ENCODE measurements around the gene S100A8.
A peak's percentile ranks its signal among the peaks of the same experiment; 100 is the strongest.
"Not testable (repeated sequence)": the region's sequence is repeated elsewhere in the genome, so short reads cannot be mapped to it uniquely, and the experiment has no call there.

Gene S100A8

GRCh38 chr1:153390938-153391710, at the start of gene S100A8:
TSS of gene S100A8 (minus strand) at chr1:153391073. CDS start at chr1:153390535, 538 bp downstream.
- intact Hi-C loops (cut with DNase I): no loop called here
- peak in 4 of 10 donors; percentile 22 to 89 (median 46) for DNase-seq

- DNase-seq: no peak
- intact Hi-C loops (cut with DNase I): no loop called here
Measured at GRCh38 chr1:153439273-153439672, 48.4 kb upstream of the S100A8 start.

DNA sequence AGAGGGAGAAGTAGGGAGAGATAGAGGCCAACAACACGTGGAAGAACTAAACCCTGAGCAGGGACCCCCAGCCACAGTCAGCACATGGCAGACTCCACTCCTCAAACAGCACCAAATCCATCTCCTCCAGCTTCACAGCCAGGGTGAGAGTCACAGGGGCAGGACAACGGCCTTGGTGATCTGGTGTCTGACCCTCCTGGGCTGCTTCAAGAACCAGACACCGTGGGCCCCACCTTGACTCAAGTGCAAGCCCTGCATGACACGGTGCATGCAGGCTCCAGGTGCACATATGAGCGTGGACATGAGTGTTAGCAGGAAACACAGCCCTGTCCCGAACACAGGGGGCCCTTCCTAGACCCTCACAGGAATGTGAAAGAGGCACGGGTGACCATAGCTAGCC, 47.7 kb upstream of the S100A8 start:
- no peak for DNase-seq
- intact Hi-C loops (cut with DNase I): no loop called here

DNA sequence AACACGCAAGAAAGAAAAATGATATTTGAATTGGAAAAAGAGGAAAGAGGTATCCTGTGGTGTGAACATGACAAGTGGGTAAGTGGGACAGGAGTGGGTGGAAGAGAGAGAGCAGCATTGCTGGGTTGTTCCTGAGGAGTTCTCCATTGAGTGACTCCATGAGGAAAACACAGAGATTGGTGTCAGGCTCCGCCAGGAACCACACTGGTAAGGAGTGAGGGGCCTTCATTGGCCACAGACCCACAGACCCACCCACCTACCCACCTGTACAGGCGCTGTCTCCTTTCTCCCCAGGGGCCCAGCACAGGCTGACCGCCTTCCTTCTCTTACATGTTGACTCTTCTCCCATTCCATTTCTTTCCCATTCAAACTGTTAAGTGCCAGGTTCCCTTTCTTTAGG, 46.4 kb upstream of the S100A8 start:
- intact Hi-C loops (cut with DNase I): no loop called here
- no peak for DNase-seq

GRCh38 chr1:153434746-153435455, 44.0 kb upstream of the S100A8 start:
- no peak for DNase-seq
- intact Hi-C loops (cut with DNase I): no loop called here

- no peak for DNase-seq
- intact Hi-C loops (cut with DNase I): no loop called here
Measured at GRCh38 chr1:153432874-153433681, 42.2 kb upstream of the S100A8 start.

GRCh38 chr1:153431928-153432327, 41.1 kb upstream of the S100A8 start:
- intact Hi-C loops (cut with DNase I): no loop called here
- DNase-seq: no peak

- no peak for DNase-seq
- intact Hi-C loops (cut with DNase I): no loop called here
Measured at GRCh38 chr1:153431427-153431826, 40.6 kb upstream of the S100A8 start.

DNA sequence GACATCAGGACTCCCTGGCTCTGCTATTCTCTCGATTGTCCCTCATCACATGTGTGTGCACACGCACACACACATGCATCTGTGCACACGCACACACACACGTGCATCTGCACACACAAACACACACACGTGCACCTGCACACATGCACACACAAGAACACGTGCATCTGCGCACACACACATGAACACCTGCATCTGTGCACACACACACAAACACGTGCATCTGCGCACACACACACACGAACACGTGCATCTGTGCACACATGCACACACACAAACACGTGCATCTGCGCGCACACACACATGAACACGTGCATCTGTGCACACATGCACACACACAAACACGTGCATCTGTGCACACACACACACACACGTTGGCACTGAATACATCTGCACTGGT, 40.1 kb upstream of the S100A8 start:
- intact Hi-C loops (cut with DNase I): no loop called here
- DNase-seq: no peak

DNA sequence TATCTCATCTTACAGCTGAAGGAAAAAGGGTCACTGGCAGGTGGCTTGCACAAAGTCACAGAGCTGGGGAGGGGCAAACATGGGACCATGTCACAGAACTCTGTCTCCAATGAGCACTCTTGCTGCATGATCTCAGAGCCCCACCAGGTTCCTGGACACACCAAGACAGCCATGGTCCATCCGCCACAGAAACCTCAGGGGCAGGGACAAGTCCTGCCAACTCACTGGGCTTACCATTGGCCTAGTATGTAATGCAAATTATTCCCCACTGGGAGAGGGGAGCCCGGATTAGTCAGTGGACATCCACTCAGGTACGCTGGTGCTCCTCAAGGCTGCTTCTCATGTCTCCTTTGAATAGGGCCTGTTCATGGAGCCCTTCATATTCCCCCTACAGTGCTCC, 39.7 kb upstream of the S100A8 start:
- DNase-seq: no peak
- intact Hi-C loops (cut with DNase I): no loop called here

- DNase-seq: no peak
- intact Hi-C loops (cut with DNase I): no loop called here
Measured at GRCh38 chr1:153430166-153430553, 39.3 kb upstream of the S100A8 start.

DNA sequence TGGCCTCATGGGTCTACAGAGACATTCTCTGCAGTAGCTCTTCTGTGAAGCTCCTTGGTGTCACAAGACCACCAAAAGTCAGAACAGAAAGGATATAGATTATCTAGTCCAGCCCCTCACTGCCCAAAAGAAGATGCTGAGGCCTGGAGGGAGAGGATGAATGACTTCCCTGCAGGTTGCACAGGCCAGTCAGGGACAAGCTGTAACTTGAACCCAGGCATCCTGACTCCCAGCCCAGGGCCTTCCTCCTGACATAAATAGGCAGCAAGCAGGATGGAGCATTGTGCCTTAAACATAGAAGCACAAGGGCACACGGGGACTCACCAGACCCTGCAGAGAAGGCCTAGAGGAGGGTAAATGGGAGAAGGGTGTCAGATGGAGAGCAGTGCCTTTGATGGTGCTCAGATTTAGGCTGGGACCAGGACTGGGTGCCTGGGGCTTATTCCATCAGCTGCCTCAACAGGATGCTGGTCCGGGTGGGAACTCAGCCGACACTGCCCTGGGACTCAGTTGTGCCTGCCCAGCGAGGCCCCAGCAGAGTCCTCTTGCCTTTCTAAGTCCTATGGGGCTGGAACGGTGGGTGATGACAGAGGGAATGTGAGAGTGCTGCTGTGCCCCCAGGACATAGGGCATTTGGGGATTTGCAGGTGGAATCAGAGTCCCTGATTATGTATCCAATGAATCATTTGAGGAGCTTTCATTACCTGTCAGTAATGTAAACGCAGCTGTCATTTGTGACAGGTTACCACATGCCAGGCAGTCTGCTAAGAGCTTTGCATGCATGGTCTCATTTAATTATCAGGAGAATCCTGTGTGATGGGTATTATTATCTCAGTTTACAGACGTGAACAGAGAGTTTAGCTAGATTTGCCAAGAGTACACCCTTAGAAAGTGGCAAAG, 38.6 kb upstream of the S100A8 start:
- DNase-seq: no peak
- intact Hi-C loops (cut with DNase I): no loop called here

DNA sequence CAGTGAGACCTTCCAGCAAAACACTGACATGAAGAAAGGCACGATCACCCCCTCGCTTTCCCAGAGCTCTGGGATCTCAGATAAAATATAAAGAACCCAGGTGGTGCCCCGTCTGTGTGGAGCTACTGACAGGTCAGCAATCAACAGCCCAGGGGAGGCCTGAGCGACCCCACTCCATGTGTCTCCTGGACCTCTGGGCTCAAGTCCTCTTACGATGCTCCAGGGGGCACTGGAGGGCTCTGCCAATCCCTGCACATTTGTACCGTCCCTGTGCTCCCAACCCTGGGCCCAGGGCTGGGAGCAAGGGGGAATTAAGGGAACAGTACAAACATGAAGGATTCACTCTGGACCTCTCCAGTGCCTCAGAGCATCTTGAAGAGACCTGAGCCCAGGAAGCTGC, 37.9 kb upstream of the S100A8 start:
- no peak for DNase-seq
- intact Hi-C loops (cut with DNase I): no loop called here

DNA sequence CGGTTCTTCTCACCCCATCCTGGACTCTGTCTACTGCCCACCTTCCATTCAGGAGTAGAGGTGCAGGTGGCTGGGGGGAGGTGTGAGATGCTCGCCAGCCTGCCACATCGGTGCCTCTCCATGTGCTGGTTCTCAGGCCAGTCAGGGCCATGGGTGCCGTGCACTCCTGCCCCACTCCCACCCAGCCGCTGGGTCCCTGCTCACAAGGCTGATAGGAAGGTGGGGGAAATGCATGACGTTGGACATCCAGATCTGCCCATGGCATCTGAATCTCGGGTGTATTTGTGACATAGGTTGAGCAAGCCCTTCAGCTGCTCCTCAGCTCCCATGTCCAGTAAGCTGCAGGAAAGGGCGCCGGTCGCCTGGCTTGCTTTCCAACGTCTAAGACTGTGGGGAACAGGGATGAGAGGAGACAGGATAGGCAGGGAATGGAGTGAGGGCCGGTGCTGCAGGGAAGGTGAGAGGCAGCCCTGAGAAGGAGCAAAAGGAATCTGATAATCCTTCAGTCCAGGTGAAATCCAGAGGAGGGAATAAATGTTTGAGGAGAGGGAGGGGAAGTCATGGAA, 37.3 kb upstream of the S100A8 start:
- DNase-seq: no peak
- intact Hi-C loops (cut with DNase I): no loop called here

GRCh38 chr1:153426809-153427208, 35.9 kb upstream of the S100A8 start:
- no peak for DNase-seq
- intact Hi-C loops (cut with DNase I): no loop called here

DNA sequence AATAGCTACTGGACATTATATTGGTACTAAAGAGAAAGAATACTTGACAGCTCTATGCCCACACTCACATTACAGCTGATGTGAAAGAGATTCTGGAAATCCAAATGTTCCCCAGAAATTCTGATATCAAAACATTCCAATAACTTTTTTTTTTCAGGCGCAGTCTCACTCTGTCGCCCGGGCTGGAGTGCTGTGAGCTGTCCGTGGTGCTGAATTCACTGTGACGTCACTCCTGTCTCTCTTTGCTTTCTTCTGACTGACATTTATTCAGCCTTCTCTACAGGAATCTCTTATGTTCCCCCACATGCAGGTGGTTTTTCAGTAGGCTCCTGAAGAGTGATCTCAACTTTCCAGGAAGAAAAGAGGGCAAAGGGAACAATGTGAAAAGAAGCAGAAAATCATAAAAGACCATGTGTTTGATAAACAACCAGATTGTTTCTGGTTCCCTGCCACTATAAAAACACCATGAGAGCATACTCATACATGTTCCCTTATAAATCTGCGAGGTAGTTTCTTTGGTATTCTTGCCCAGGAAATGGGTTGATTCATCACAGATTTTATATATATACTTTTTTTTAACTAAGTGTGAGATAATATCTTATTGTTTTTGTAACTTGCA, 31.7 kb upstream of the S100A8 start:
- intact Hi-C loops (cut with DNase I): no loop called here
- DNase-seq: peak in 5 of 10 donors; percentile 35 to 88 (median 62)

DNA sequence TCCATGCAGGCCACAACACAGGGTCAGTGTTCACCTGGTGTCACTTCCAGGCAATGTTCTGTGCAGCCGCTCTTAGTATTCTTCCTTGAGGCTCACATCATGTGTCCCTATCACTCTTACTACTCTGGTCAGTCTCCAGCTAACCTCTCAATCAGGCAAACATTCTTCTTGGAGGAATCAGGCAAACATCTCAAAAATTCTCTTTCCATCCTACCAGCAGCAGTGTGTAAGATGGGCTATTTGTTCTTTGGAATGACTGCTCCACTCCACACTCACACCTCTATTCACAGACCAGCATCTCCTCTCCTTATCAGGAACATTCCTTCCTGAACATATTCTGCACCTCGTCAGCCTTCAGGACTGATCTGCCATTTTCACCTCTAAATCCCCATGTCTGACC, 29.4 kb upstream of the S100A8 start:
- DNase-seq: no peak
- intact Hi-C loops (cut with DNase I): no loop called here

GRCh38 chr1:153419436-153419793, 28.5 kb upstream of the S100A8 start:
- intact Hi-C loops (cut with DNase I); DNase-seq: not testable (repeated sequence)

DNA sequence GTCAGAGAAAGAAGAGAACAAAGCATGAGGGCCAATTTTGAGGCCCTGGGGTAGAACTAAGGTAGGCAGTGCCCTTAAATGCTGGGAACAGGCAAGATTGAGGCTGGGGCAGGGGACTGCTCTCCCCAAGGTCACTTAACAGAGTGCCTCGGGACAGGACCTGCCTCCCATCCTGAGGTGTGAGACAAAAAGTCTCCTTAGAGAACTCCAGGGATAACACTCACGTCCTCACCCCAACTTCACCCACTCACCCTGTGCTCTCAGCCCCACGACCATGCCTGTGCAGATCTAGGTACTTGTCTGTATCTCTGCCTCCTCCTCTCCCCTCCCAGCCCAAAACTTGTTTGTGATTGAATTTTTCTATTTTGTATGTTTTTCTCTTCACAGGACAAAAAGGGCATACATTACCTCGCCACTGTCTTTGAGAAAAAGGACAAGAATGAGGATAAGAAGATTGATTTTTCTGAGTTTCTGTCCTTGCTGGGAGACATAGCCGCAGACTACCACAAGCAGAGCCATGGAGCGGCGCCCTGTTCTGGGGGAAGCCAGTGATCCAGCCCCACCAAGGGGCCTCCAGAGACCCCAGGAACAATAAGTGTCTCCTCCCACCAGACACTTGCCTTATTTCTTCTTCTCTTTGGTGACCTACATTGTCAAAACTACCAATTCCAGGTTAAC, 28.0 kb upstream of the S100A8 start:
- DNase-seq; intact Hi-C loops (cut with DNase I): not testable (repeated sequence)
